NCI-H1092 (cell line): ENCODE data around the gene RFPL2.
"Not testable (repeated sequence)": the region's sequence is repeated elsewhere in the genome, so short reads cannot be mapped to it uniquely, and the experiment has no call there.

ENCODE experiments used
- DNase-seq: peaks from one replicate; lab custom pipeline; 2025; lab: John Stamatoyannopoulos, UW

The RFPL2 gene

GRCh38 chr22:32164075-32164860 is 40.6 kb downstream of the RFPL2 start:
- DNase-seq, result no peak

- DNase-seq, result not testable (repeated sequence)
Measured at GRCh38 chr22:32160411-32160810, 44.5 kb downstream of the RFPL2 start.

DNA sequence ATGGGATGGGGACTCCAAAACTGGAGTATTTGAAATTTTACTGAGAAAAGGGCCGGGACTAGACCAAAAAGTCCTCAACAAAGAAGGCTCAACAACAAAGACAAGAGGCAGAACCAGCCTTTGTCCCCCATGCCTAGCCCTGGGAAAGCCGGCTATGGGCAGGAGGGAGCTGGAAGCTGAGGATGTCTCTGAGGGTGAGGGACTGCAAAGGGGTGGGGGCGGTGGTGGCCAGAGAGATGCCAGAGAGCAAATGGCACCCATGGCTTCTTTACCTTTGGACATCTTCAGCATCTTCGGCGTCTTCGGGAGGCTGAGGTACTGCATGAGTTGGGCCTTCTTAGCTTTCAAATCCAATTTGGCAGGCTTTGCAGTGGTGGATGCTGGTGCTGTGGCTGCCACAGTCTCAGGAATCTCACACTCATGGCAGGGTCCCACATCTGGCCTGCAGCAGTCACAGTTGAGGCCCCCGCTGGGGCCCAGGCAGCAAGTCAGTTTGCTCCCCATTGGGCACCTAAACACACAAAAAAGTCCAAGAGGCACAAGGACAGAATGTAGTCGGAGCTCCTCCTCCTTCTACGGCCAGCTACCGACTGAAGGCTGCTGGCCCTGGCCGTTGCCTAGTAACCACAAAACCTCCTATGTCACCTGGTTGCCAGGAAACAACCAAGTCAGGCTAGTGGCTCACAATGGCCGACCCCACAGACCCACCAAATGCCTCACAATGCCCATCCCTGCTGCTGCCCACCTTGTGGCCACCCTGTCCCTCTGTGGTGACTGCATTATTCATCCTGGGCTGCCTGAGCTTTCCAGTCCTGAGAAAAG is 46.0 kb downstream of the RFPL2 start, which contains the start of gene C22orf42:
Gene C22orf42 (minus strand): TSS at position 592 of the 822 bp plus-strand sequence. CDS start 88 bp downstream, at position 504.
- no peak for DNase-seq

DNA sequence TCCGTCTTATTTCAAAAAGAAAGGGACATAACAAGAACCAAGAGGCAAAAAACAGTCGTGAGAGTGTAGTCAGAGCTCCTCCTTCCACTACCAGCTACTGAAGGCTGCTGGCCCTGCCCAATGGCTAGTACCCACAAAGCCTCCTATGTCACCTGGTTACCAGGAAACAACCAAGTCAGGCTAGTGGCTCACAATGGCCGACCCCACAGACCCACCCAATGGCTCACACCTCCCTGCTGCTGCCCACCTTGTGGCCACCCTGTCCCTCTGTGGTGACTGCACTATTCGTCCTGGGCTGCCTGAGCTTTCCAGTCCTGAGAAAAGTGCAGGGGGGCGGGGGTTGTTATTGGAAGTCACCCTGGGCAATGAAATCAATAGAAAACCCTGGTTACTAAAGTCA is 47.2 kb downstream of the RFPL2 start:
- not testable (repeated sequence) for DNase-seq

DNA sequence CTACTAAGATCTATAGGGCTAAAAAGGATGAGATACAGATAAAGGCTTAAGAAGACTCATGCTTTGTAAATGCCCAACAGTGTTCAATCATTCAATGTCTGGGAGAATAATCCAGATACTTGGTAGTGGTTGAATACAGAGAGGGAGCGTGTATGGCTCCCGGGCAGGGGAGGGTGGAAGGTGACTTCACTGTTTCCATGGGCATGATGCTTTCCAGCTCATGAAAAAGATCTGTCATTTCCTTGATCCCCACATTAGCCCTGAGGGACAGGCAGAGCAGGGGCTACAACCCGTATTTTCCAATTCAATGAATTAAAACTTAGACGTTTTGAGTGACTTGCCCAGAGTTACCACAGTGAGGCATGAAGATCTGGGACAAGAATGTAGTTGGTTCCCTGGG is 50.1 kb downstream of the RFPL2 start:
- not testable (repeated sequence) for DNase-seq

- DNase-seq, result not testable (repeated sequence)
Measured at GRCh38 chr22:32151641-32152040, 53.2 kb downstream of the RFPL2 start.

DNA sequence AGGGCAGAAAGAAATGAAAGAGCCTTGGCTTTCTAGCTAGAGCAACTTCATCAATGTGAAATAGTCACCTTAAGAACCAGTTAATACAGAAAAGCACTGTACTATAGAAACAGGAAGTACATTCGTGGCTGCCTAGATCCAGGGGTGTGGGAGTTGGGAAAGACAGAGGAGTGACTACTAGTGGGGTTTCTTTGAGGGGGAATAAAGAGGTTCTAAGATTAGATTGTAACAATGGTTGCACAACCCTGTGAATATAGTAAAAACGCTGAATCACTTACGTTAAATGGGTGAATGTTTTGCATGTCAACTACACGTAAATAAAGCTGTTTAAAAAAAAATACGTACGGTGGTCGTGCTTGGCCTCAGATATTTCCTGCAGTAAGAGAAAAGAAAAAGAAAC is 54.2 kb downstream of the RFPL2 start:
- not testable (repeated sequence) for DNase-seq

DNA sequence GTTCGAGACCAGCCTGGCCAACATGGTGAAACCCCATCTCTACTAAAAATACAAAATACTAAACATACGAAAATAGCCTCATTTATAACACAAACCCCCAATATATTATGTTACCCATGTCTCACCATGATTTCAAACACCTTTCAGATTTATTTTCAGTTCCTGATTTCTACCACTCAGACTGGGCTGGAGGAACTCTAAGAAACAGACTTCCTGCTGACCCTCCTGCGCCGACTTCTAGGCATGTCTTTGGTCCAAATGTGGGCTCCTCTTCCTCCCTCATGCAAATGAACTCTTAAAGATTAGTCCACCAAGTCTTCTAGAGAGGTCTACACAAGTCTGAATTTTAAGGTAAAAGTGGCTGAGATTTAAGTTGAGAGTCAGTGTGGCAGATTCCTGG is 56.5 kb downstream of the RFPL2 start:
- not testable (repeated sequence) for DNase-seq

DNA sequence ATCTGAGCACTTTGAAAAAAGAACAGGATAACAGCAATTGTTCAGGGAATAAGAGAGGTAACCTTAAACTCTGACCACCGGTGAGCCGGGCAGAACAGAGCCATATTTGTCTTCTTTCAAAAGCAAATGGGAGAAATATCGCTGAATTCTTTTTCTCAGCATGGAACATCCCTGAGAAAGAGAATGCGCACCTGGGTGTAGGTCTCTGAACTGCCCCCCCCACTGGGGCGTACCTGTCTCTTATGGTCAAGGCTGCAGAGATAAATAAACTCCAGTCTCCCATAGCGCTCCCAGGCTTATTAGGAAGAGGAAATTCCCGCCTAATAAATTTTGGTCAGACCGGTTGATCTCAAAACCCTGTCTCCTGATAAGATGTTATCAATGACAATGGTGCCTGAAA is 57.7 kb downstream of the RFPL2 start:
- DNase-seq, result not testable (repeated sequence)

GRCh38 chr22:32144496-32145274 is 60.2 kb downstream of the RFPL2 start:
- DNase-seq, result no peak

- DNase-seq, result no peak
Measured at GRCh38 chr22:32142600-32142999, 62.3 kb downstream of the RFPL2 start.

GRCh38 chr22:32140688-32141087 is 64.2 kb downstream of the RFPL2 start:
- DNase-seq, result not testable (repeated sequence)
